NCI-H2227 (cell line): ENCODE results near the gene ITIH4.

Source experiments
- DNase-seq: peaks from one replicate; lab custom pipeline; 2025; ENCODE audit not compliant: unreplicated experiment; lab: John Stamatoyannopoulos, UW

The ITIH4 gene

GRCh38 chr3:52834871-52835501 is 4.5 kb upstream of the ITIH4 start, which contains the start of gene MUSTN1:
Gene MUSTN1, minus strand, starts transcription at chr3:52835019. Its CDS starts 71 bp downstream, at chr3:52834948.
- DNase-seq = peak; percentile 31

- DNase-seq = no peak
Measured at GRCh38 chr3:52833202-52833601, 2.7 kb upstream of the ITIH4 start.

DNA sequence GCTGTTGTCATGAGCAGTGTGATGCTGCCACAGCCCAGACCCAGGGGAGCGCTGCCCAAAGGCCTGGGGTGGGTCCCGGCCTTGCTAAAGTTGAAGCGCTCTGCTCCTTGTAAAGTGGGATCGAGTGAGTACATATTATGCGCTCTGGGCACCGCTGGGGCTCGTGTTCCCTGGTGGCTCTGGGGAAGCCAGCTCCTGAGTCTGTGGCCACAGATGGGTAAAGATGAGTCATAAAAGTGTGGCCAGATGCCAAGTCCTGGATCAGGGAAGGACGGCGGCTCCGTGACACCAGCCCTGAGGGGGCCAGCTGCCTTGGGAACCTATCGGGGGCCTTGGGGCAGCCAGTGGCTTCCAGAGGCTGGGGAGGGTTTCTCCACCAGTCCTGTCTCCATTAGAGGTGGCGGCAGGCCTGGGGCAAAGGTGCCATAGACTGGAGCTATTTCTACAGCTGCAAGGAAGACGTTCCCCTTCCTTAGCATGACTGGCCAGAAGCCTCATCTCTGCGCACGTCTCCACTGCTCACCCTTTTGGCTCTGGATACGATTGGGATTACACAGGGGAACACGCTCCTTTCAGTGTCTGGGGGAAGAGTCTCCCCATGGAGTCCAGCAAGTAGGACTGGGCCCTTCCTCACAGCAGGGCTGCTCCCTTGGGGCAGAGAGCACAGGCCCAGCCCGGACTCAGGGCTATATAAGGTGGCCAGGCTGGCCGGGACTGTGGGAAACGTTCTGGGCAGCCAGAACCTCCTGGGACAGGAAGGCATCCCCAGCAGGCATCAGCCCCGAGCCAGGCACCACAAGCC is 1.2 kb upstream of the ITIH4 start:
- DNase-seq = no peak

- no peak for DNase-seq
Measured at GRCh38 chr3:52829906-52830463, 487 bp downstream of the ITIH4 start.

DNA sequence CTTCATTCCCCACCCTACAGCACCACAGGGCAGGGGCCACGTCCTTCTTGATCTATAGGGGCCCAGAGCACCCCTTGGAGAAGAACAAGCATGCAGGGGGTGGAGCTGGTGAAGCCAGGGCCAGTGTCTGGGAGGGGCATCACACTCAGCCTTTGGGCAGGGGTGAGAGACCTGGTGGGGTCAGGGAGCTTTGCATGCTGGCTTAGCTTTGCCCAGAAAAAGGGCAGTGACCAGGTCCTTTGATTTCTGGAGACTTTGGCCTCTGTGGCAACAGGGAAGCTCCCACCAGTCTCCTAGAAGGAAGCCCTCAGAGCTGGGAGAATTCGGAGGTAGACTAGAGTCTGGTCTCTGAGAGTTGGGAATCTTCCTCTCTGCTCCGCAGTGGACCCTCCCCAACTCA is 990 bp downstream of the ITIH4 start:
- DNase-seq = no peak

DNA sequence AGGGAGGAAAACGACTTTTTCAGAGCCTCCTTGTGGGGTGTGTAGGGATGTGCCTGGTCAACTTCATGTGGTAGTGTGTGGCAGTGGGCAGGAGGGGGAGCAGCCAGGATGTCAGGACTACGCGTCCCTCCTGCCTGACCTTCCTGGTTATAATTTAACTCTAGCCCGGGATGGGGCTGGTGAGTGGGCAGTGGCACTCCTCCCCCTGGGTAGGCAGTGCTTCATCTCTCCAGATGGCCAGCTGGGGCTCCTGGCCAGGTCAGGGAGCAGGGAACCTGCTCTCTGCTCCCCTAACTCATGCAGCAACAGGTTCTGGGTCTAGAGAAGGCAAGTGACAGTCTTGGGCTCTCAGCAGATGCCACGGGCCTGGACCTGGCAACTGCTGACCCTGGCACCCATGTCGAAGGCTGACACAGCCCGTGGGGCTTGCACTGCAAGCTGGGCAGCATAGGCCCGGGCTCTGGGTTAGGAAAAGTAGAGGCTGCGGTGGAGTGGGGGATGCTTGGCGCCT is 2.6 kb downstream of the ITIH4 start:
- no peak for DNase-seq

DNA sequence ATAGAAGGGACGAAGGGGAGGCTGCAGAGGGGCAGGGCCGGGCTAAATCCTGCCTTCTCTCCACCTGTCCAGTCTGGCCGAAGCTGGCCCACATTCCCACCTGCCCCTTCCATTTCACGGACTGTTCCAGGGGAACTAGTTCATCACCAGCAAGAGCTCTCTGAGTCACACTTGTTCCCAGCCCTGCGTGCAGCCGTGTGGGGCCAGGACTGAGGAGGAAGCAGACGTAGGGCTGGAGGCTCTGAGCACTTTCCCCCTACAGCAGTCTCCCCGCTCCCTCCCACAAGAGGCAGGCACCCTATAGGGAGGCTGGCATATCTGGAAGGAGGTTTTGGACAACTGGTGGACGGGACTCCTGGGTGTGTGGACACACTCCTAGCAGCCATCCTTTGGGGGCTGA is 3.0 kb downstream of the ITIH4 start:
- DNase-seq = no peak

GRCh38 chr3:52824037-52824436 is 6.4 kb downstream of the ITIH4 start:
- no peak for DNase-seq

DNA sequence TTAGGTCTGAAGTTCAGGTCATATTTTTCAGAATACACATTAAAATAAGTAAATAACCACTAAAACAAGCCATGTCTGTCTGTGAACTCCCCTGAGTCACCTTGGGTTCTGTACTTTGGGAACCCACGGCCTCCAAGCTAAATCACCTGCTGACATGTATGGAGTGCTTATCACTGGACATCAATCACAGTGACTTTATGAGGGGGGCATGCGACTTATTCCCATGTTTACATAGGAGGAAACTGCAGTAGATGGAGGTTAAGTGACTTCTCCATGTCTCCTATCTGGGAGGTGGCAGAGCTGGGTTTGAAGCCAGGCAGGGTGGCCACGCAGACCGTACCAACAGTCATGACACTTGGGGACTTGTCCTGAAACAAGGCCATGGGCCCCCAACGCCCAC is 8.1 kb downstream of the ITIH4 start:
- no peak for DNase-seq

DNA sequence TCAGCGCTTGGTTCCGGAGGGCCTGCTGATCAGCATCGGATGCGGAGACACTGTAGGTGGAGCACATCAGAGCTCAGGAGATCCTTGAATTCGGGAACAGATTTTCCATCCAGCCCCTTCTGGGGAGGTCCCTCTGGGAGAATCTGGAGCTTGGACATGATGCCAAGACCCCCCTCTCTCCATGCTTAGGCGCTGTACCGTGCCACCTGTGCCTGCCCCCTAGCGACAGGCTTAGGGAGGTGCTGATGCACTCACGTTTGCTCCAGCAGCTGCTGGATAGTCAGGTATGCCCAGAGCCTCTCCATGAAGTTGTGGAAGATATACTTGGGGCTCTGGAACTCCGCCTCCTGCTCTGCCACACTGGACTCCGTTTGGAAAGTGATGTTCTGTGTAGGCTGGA is 9.7 kb downstream of the ITIH4 start:
- DNase-seq = peak; percentile 10

DNA sequence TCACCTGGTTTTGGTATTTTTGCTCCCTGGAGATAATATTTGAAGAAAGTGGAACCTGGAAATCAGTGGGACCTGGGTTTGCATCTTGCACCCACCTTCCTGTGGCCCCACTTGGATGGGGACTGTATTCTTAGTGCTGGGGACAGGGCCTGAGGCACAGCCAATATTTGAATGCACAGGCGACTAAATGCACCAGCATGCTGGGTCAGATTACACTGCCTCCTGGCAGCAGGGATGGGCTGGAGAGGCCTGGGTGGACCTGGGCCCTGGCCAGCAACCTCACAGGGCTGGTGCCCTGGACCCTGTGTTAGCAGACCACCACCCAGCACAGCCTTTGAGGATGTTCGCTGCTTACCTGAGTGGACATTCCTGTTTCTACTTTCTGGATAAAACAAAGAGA is 10.5 kb downstream of the ITIH4 start:
- DNase-seq = no peak

DNA sequence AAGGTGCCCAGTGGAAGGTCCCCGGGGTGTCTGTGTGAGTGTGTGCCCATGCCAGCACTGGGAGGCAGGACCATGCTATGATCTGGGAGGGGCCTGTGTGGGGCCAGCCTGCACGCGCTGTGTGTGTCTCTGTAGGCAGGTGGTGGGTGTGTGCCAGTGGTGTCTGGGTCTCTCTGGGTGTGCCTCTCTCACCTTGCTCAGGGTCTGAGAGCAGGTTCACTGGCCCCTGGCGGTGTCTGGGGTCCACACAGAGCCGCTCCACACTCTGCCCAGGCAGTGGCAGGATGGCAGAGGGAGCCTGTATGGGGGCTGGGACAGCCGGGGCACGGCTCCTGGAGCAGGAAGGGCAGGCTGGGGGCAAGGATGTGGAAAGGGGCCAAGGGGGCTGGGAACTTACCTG is 12.6 kb downstream of the ITIH4 start:
- no peak for DNase-seq

DNA sequence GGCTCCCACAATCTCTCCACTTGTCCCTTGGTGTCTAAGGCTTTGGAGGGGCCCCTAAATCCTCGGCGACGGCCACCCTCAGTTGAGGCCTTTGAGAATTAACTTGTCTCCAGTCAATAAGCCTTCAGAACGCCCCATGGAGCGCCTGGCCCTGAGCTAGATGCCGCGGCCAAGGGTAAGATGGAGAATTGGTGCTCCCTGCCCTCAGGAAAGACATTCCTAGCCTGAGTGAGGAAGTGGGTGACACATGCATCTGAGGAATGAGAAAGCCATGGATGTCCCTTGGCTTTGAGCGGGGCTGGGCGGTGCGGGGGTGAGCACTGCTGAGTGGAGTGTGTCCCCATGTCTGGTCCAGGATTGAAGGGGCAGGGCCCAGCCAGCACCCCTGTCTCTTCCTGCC is 13.3 kb downstream of the ITIH4 start:
- no peak for DNase-seq

DNA sequence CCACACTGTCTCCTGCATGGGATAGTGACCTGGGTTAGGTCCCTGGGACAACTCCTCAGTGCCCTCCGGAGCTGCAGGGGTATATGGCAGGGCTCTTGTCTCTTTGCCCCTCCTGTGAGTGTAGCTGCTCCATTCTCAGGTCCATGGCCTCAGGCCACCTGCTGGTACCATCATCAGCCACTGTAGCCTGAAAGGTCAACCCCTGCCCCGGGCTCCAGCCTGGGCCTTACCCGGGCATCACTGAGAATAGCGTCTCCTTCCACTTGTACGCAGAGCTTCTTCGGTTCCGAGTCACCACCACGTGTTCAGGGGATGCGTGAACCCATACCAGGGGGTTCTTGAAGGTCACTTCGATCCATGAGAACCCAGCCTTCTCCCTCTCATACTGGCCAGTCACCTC is 13.8 kb downstream of the ITIH4 start:
- DNase-seq = no peak

DNA sequence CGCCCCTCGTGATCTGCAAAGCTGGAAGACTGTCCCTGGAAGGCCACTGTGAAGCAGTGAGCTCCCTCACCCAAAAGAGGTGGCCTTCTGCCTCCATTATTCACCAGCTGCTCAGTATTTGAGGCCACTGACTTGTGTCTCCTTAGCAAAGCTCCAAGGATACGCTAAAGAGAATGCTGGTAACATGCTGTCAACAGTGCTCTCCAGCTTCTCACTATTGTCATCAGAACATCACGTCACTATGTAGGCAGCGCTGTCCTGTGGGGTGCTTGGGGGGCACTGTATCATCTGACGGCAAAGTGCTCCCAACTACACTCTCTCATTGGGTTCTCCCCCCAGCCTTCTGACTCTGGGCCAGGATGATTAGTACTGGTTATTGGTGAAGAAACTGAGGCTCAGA is 14.3 kb downstream of the ITIH4 start:
- no peak for DNase-seq

DNA sequence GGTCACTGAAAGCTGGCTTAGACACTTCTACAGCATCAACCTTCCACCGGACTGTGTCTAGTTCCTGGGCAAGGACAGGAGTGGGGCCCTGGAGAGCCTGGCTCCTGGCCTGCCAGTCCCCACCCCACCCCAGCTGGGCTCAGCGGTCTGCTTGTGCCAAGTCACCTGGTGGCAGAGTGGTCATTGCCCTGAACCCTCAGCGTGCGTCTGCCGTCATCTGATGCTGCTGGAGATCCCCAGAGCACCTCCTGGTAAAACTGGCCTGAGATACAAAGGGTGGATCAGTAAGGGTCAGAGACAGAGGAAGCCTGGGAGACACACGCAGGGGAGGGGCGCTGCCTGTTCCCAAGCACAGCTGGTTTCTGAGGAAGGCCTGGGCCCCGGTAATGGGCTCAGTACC is 16.7 kb downstream of the ITIH4 start:
- no peak for DNase-seq

- no peak for DNase-seq
Measured at GRCh38 chr3:52811452-52812011, 18.9 kb downstream of the ITIH4 start.

DNA sequence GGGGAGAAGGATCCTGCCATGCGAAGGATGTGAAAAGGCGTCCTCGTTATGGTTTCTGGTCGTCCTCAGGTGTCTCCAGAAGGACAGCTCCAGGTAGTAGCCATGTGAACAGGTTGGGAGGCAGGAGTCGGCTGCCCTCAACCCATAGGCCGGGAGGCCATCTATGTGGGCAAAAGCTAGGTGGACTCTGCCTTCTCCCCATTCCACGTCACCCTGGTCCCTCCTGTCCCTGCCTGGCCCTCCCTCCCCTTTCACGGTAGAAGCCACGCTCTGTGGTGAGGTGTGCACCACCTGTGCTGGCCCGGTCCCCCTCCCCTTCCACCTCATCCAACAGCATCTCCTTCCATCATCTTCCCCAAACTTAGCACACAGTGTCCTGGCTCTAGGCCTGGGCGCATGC is 19.5 kb downstream of the ITIH4 start:
- DNase-seq = no peak

DNA sequence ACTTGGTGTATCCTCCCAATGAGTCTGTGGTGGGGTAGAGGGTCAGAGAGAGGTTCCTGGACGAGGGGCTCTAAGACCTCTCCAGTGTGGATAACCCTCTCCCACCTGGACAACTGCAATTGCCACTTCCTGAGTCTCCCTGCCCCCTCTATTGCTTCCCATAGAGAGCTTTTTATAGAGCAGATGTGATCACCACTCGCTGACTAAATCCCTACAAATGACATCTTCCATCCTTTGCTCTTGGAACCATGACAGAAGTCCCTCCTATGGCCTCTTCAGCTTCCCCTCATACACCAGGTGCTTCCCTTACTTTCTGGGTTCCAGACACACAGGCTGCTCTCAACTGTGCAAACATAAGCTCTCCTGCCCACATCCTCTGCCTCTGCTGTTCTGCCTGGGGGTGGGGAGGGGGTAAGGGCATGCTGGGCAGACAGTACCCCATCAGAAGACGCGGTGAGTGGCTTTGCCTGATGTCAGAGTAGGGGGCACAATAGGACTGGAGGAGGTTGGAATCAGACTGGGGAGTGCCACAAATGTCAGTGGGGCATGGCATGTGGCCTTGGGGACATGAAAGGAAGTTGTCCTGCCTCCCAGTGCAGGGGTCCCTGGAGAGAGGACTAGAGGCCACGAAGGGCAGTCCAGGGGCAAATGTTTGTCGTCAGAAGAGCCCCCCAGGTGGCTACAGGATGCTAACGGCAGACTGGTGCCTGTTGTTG is 20.7 kb downstream of the ITIH4 start:
- DNase-seq = no peak

GRCh38 chr3:52809149-52809548 is 21.3 kb downstream of the ITIH4 start:
- no peak for DNase-seq
